Measurements from ENCODE around the gene TIGD1.
"Not testable (repeated sequence)": the region's sequence is repeated elsewhere in the genome, so short reads cannot be mapped to it uniquely, and the experiment has no call there.

The TIGD1 gene

GRCh38 chr2:232581725-232582124 is 31.4 kb upstream of the TIGD1 start:
- Histone ChIP-seq H3K4me3 (ENCODE audit: low read length) (no peak overlapping the region), H3K36me3 (ENCODE audit: control insufficient read depth, insufficient read depth, low read length, severe bottlenecking) (peaks cover 33% of the 10 kb centered on the region), H3K9ac (ENCODE audit: low read length) (no peak overlapping the region), H3K9me3 (ENCODE audit: control insufficient read depth, low read length) (no peaks in the 10 kb centered on the region), H3K4me1 (ENCODE audit: control insufficient read depth, insufficient read depth, low read length) (peaks cover 8% of the 10 kb centered on the region), H3K27me3 (replicated peaks; ENCODE audit: control insufficient read depth, insufficient read depth, low read length) (no peaks in the 10 kb centered on the region)
- no peak for DNase-seq (ENCODE audit: low read depth)

DNA sequence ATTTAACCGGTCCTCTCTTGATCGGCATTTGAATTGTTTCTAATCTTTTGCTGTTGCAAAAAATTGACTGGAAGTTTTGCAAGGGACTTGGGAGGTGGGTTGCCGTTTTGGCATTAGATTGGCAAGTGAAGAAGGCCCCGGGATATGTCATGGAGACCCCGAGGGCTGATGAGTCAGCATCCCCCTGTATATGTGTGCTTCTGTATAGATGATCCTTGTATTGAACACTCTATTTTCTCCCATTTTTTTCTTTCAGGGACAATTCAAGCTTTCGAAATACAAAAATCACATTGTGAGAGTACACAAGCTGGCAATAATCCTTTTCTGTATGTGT is 30.3 kb upstream of the TIGD1 start:
- H3K9me3 ChIP-seq (ENCODE audit: control insufficient read depth, low read length), result no peaks in the 10 kb centered on the region
- no peak overlapping the region for H3K4me3 ChIP-seq (ENCODE audit: low read length)
- H3K27me3 ChIP-seq (replicated peaks; ENCODE audit: control insufficient read depth, insufficient read depth, low read length), result no peaks in the 10 kb centered on the region
- peaks cover 14% of the 10 kb centered on the region for H3K4me1 ChIP-seq (ENCODE audit: control insufficient read depth, insufficient read depth, low read length)
- peaks cover 33% of the 10 kb centered on the region for H3K36me3 ChIP-seq (ENCODE audit: control insufficient read depth, insufficient read depth, low read length, severe bottlenecking)
- DNase-seq (ENCODE audit: low read depth), result no peak
- no peak overlapping the region for H3K9ac ChIP-seq (ENCODE audit: low read length)

GRCh38 chr2:232578626-232579025 is 28.3 kb upstream of the TIGD1 start:
- Histone ChIP-seq H3K4me1 (ENCODE audit: control insufficient read depth, insufficient read depth, low read length) (peaks cover 20% of the 10 kb centered on the region), H3K4me3 (ENCODE audit: low read length) (no peak overlapping the region), H3K27me3 (replicated peaks; ENCODE audit: control insufficient read depth, insufficient read depth, low read length) (no peaks in the 10 kb centered on the region), H3K36me3 (ENCODE audit: control insufficient read depth, insufficient read depth, low read length, severe bottlenecking) (peaks cover 45% of the 10 kb centered on the region), H3K9ac (ENCODE audit: low read length) (no peak overlapping the region), H3K9me3 (ENCODE audit: control insufficient read depth, low read length) (no peaks in the 10 kb centered on the region)
- no peak for DNase-seq (ENCODE audit: low read depth)

DNA sequence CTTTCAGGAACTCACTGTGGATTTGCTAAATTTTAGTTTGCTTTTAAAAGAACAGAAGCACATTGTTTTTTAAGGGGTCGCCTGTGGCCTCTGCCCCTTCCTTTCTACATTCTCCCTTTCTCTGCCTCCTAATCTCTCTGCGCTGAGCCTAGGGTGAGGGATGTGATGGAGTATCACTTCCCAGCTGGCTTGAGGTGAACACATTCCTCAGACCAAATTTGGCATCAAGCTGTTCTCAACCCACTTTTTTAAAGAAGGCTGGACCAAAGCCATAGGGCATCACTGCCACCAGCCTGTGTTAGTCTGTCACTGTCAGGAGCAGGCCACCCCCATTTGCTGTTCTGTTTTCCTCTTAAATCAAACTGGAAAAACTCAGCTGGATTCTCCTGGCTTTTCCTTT is 27.5 kb upstream of the TIGD1 start:
- Histone ChIP-seq H3K36me3 (ENCODE audit: control insufficient read depth, insufficient read depth, low read length, severe bottlenecking) (peaks cover 45% of the 10 kb centered on the region), H3K9ac (ENCODE audit: low read length) (no peak overlapping the region), H3K9me3 (ENCODE audit: control insufficient read depth, low read length) (no peaks in the 10 kb centered on the region), H3K4me3 (ENCODE audit: low read length) (no peak overlapping the region), H3K27me3 (replicated peaks; ENCODE audit: control insufficient read depth, insufficient read depth, low read length) (no peaks in the 10 kb centered on the region), H3K4me1 (ENCODE audit: control insufficient read depth, insufficient read depth, low read length) (peaks cover 20% of the 10 kb centered on the region)
- DNase-seq (ENCODE audit: low read depth), result no peak

DNA sequence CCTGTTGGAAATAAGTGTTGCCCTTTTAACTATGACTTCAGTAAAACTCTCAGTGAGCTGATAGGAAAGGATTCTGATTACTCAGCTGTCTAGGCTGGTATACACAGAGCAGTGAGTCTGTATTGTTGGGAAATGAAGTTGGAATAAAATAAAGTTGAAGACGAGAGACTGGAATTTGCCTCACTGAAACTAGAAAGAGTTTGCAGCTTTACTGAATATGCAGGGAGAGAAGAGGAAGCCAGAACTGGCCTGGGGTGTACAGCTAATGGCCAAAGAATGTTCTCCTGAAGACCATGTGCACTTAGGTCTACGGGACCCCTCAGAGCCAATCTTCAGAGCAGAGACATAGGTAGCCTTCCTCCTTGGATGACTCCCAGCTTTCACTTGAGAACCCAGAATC is 26.6 kb upstream of the TIGD1 start:
- peak; percentile 64 for DNase-seq (ENCODE audit: low read depth)
- Histone ChIP-seq H3K36me3 (ENCODE audit: control insufficient read depth, insufficient read depth, low read length, severe bottlenecking) (peaks cover 41% of the 10 kb centered on the region), H3K27me3 (replicated peaks; ENCODE audit: control insufficient read depth, insufficient read depth, low read length) (no peaks in the 10 kb centered on the region), H3K4me3 (ENCODE audit: low read length) (no peak overlapping the region), H3K9ac (ENCODE audit: low read length) (no peak overlapping the region), H3K4me1 (ENCODE audit: control insufficient read depth, insufficient read depth, low read length) (peaks cover 20% of the 10 kb centered on the region), H3K9me3 (ENCODE audit: control insufficient read depth, low read length) (no peaks in the 10 kb centered on the region)

- no peaks in the 10 kb centered on the region for H3K9me3 ChIP-seq (ENCODE audit: control insufficient read depth, low read length)
- H3K36me3 ChIP-seq (ENCODE audit: control insufficient read depth, insufficient read depth, low read length, severe bottlenecking), result peaks cover 32% of the 10 kb centered on the region
- DNase-seq (ENCODE audit: low read depth), result no peak
- no peak overlapping the region for H3K9ac ChIP-seq (ENCODE audit: low read length)
- H3K4me3 ChIP-seq (ENCODE audit: low read length), result no peak overlapping the region
- no peaks in the 10 kb centered on the region for H3K27me3 ChIP-seq (replicated peaks; ENCODE audit: control insufficient read depth, insufficient read depth, low read length)
- H3K4me1 ChIP-seq (ENCODE audit: control insufficient read depth, insufficient read depth, low read length), result peaks cover 28% of the 10 kb centered on the region
Measured at GRCh38 chr2:232575404-232575746, 25.0 kb upstream of the TIGD1 start.

GRCh38 chr2:232574674-232575403 is 24.5 kb upstream of the TIGD1 start:
- Histone ChIP-seq H3K27me3 (replicated peaks; ENCODE audit: control insufficient read depth, insufficient read depth, low read length) (no peaks in the 10 kb centered on the region), H3K9ac (ENCODE audit: low read length) (peak overlapping the region; percentile 32), H3K9me3 (ENCODE audit: control insufficient read depth, low read length) (no peaks in the 10 kb centered on the region), H3K4me3 (ENCODE audit: low read length) (no peak overlapping the region), H3K4me1 (ENCODE audit: control insufficient read depth, insufficient read depth, low read length) (peaks cover 28% of the 10 kb centered on the region), H3K36me3 (ENCODE audit: control insufficient read depth, insufficient read depth, low read length, severe bottlenecking) (peaks cover 34% of the 10 kb centered on the region)
- DNase-seq (ENCODE audit: low read depth), result peak; percentile 88

GRCh38 chr2:232573771-232574435 is 23.5 kb upstream of the TIGD1 start:
- DNase-seq (ENCODE audit: low read depth), result no peak
- Histone ChIP-seq H3K9me3 (ENCODE audit: control insufficient read depth, low read length) (no peaks in the 10 kb centered on the region), H3K9ac (ENCODE audit: low read length) (peak overlapping the region; percentile 32), H3K27me3 (replicated peaks; ENCODE audit: control insufficient read depth, insufficient read depth, low read length) (no peaks in the 10 kb centered on the region), H3K36me3 (ENCODE audit: control insufficient read depth, insufficient read depth, low read length, severe bottlenecking) (peaks cover 43% of the 10 kb centered on the region), H3K4me1 (ENCODE audit: control insufficient read depth, insufficient read depth, low read length) (peaks cover 28% of the 10 kb centered on the region), H3K4me3 (ENCODE audit: low read length) (no peak overlapping the region)

DNA sequence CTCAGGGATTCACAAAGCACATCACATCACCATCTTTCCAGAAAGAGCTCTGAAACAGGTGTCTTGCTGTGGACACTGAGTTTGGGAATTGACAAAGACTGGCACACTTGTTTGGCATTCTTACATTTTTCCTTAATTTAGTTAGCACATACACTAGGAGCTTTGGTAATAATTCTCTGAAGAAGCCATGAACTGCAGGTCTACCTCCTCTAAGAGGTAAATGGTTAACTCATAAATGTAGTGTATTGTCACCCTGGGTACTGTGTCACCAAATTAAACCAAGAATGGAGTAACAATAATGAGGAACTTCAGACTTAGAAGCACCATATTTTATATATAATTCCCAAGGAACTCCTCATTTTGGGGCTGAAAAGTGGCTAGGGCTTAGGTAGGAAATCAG is 22.7 kb upstream of the TIGD1 start:
- Histone ChIP-seq H3K9ac (ENCODE audit: low read length) (no peak overlapping the region), H3K4me3 (ENCODE audit: low read length) (no peak overlapping the region), H3K36me3 (ENCODE audit: control insufficient read depth, insufficient read depth, low read length, severe bottlenecking) (peaks cover 52% of the 10 kb centered on the region), H3K27me3 (replicated peaks; ENCODE audit: control insufficient read depth, insufficient read depth, low read length) (no peaks in the 10 kb centered on the region), H3K9me3 (ENCODE audit: control insufficient read depth, low read length) (no peaks in the 10 kb centered on the region), H3K4me1 (ENCODE audit: control insufficient read depth, insufficient read depth, low read length) (peaks cover 36% of the 10 kb centered on the region)
- DNase-seq (ENCODE audit: low read depth), result no peak

DNA sequence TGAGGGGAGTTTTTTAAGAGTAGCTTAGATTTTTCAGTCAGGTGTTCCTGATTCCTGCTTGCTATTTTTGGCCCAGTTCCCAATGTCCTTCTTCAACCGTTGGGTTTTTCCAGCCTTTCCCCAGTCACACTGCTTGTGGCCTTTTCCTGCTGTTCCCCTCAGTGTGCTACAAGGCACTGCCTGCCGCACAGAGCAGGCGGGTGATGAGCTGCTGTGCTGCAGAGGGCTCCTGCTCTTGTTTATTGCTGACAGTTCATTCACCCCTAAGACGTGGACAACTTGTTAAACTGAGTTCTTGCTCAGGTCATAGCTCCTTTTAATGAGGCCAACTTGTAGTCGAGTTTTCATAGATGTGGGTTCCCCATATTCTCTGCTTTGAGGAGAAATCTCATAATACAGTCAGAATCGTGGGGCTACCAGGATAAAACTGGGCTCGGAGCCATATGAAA is 20.7 kb upstream of the TIGD1 start:
- no peak overlapping the region for H3K4me3 ChIP-seq (ENCODE audit: low read length)
- peaks cover 72% of the 10 kb centered on the region for H3K36me3 ChIP-seq (ENCODE audit: control insufficient read depth, insufficient read depth, low read length, severe bottlenecking)
- H3K4me1 ChIP-seq (ENCODE audit: control insufficient read depth, insufficient read depth, low read length), result peaks cover 32% of the 10 kb centered on the region
- H3K9me3 ChIP-seq (ENCODE audit: control insufficient read depth, low read length), result no peaks in the 10 kb centered on the region
- H3K9ac ChIP-seq (ENCODE audit: low read length), result no peak overlapping the region
- H3K27me3 ChIP-seq (replicated peaks; ENCODE audit: control insufficient read depth, insufficient read depth, low read length), result no peaks in the 10 kb centered on the region
- no peak for DNase-seq (ENCODE audit: low read depth)

GRCh38 chr2:232570481-232570880 is 20.1 kb upstream of the TIGD1 start:
- H3K9ac ChIP-seq (ENCODE audit: low read length), result not testable (repeated sequence)

More at GRCh38 chr2:232570481-232570880, 20.1 kb upstream of the TIGD1 start:
- DNase-seq (ENCODE audit: low read depth); H3K4me3 ChIP-seq (ENCODE audit: low read length); H3K9me3 ChIP-seq (ENCODE audit: control insufficient read depth, low read length); H3K27me3 ChIP-seq (replicated peaks; ENCODE audit: control insufficient read depth, insufficient read depth, low read length): not testable (repeated sequence)
- H3K4me1 ChIP-seq (ENCODE audit: control insufficient read depth, insufficient read depth, low read length), result peaks cover 32% of the 10 kb centered on the region
- H3K36me3 ChIP-seq (ENCODE audit: control insufficient read depth, insufficient read depth, low read length, severe bottlenecking), result peaks cover 78% of the 10 kb centered on the region

Measured in adipocyte (in vitro differentiated cells).